Caco-2 (cell line): ENCODE results near the gene XIRP2. TPM values are rescaled to one million over a fixed set of nuclear protein-coding genes. Genes with fewer than 3 reads are reported as not detected.

Experiments used
- BruUV-seq: library from RNA; stranded (reverse); fragments of 400-500 nt; replicated peaks from 2 replicates; lab custom pipeline; 2021; lab: Mats Ljungman, UMichigan
- CTCF ChIA-PET: fragments of 300-600 bp; sonication (Branson Sonifier 250); formaldehyde crosslinking; loops from one replicate; lab custom pipeline; 2022; ENCODE audit warnings: antibody characterized with exemption; lab: Charles Lee
- POLR2A ChIA-PET: fragments of 300-600 bp; sonication (Branson Sonifier 250); formaldehyde crosslinking; loops from one replicate; lab custom pipeline; 2022; ENCODE audit warnings: antibody characterized with exemption; lab: Charles Lee
- DNase-seq, 2 experiments: peaks; one replicate each; pipeline versions ENCODE4 v3.0.0 to v3.0.0-alpha.2; 2020 to 2022
- H3K27me3 ChIP-seq: replicated peaks from 2 replicates; pipeline ENCODE4 v1.6.0; 2011; ENCODE audit warnings: low read length; ENCODE audit not compliant: control insufficient read depth, insufficient read depth
- H3K36me3 ChIP-seq: 2 replicates; pipeline ENCODE4 v1.5.1; 2011; ENCODE audit warnings: low read length; ENCODE audit not compliant: control insufficient read depth, insufficient read depth
- H3K4me1 ChIP-seq: fragments of 250-450 bp; sonication (Bioruptor Pico); 2 replicates; pipeline ENCODE4 v1.5.1; 2020; ENCODE audit warnings: mild to moderate bottlenecking
- H3K4me3 ChIP-seq: 2 replicates; pipeline ENCODE4 v1.5.1; 2011; ENCODE audit warnings: low read depth, mild to moderate bottlenecking, control low read depth, low read length
- H3K9me3 ChIP-seq: fragments of 250-450 bp; sonication (Bioruptor Pico); 2 replicates; pipeline ENCODE4 v1.5.1; 2020; ENCODE audit warnings: mild to moderate bottlenecking, moderate library complexity
- H3K27ac Mint-ChIP-seq: one replicate; pipeline ENCODE4 v1.8.0; 2022; ENCODE audit warnings: mixed read lengths; ENCODE audit not compliant: unreplicated experiment
- H3K27me3 Mint-ChIP-seq: one replicate; pipeline ENCODE4 v1.8.0; 2022; ENCODE audit warnings: mixed read lengths; ENCODE audit not compliant: insufficient read depth, unreplicated experiment
- H3K36me3 Mint-ChIP-seq: one replicate; pipeline ENCODE4 v1.8.0; 2022; ENCODE audit warnings: mild to moderate bottlenecking, mixed read lengths; ENCODE audit not compliant: insufficient read depth, unreplicated experiment
- H3K4me1 Mint-ChIP-seq: one replicate; pipeline ENCODE4 v1.8.0; 2022; ENCODE audit warnings: low read depth, mixed read lengths; ENCODE audit not compliant: unreplicated experiment
- H3K4me3 Mint-ChIP-seq: one replicate; pipeline ENCODE4 v1.8.0; 2022; ENCODE audit warnings: mild to moderate bottlenecking, moderate library complexity, mixed read lengths; ENCODE audit not compliant: unreplicated experiment
- H3K9me3 Mint-ChIP-seq: one replicate; pipeline ENCODE4 v1.8.0; 2022; ENCODE audit warnings: mixed read lengths; ENCODE audit not compliant: unreplicated experiment
- intact Hi-C: fragments of 100-400 bp; cut with micrococcal nuclease; formaldehyde crosslinking; loops from one replicate; pipeline ENCODE4 v1.10.0; 2022; ENCODE audit not compliant: unreplicated experiment
- total RNA-seq: library from RNA; stranded (reverse); gene quantifications from 2 replicates; pipeline ENCODE4 v1.2.3, GENCODE V29; 2022
- TF ChIP-seq, protein P1 (sequence below), 2 experiments: fragments of 200-600 bp in 1 of 2; IDR thresholded peaks; 1 replicate in 1 of 2; 2 replicates in 1 of 2; pipeline versions ENCODE4 v1.5.1 to v1.8.0; 2011 to 2022; ENCODE audit warnings: antibody characterized with exemption in 1 of 2, control low read depth in 1 of 2, inconsistent platforms in 1 of 2, low read depth in 1 of 2, low read length in 1 of 2, mild to moderate bottlenecking in 1 of 2, moderate library complexity in 1 of 2; ENCODE audit not compliant: insufficient read depth in 1 of 2, severe bottlenecking in 1 of 2, unreplicated experiment in 1 of 2

The XIRP2 gene
- total RNA-seq, 1 experiment from 2014 or later = not detected

DNA sequence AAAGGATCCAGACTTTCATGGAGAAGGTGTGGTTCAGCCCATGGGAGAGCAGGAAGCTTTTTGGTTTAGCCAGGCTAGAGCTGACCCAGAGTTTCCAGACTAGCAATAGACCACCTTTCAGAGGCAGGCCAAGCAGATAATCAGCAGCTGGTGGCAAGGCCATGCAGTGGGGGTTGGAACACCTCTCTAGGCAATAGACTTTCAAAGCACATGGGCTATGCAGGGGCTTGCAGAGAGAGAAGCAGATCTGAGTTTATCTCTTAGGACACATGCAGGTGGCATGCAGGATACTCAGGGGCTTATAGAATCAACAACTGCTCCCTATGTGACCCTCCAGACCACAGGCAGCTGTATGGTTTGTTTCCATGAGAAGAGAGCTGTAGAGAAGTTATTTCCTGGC lies 9.4 kb downstream of the XIRP2 start:
- no peak overlapping the region for H3K4me3 Mint-ChIP-seq
- Histone ChIP-seq H3K36me3 (no peaks in the 10 kb centered on the region), H3K27me3 (no peaks in the 10 kb centered on the region), H3K4me3 (no peak overlapping the region), H3K9me3 (no peaks in the 10 kb centered on the region), H3K4me1 (no peaks in the 10 kb centered on the region)
- CTCF ChIA-PET = no interaction called here
- no TSS peak for BruUV-seq
- TF ChIP-seq, protein P1, sequence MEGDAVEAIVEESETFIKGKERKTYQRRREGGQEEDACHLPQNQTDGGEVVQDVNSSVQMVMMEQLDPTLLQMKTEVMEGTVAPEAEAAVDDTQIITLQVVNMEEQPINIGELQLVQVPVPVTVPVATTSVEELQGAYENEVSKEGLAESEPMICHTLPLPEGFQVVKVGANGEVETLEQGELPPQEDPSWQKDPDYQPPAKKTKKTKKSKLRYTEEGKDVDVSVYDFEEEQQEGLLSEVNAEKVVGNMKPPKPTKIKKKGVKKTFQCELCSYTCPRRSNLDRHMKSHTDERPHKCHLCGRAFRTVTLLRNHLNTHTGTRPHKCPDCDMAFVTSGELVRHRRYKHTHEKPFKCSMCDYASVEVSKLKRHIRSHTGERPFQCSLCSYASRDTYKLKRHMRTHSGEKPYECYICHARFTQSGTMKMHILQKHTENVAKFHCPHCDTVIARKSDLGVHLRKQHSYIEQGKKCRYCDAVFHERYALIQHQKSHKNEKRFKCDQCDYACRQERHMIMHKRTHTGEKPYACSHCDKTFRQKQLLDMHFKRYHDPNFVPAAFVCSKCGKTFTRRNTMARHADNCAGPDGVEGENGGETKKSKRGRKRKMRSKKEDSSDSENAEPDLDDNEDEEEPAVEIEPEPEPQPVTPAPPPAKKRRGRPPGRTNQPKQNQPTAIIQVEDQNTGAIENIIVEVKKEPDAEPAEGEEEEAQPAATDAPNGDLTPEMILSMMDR (IDR thresholded peaks at IDR 0.05; ENCODE audit: insufficient read depth in 1 of 2, low read depth in 1 of 2, low read length in 1 of 2, severe bottlenecking in 1 of 2, unreplicated experiment in 1 of 2) = no peak
- peaks cover 3% of the 10 kb centered on the region for H3K27me3 Mint-ChIP-seq
- no peaks in the 10 kb centered on the region for H3K4me1 Mint-ChIP-seq
- DNase-seq = no peak
- no peaks in the 10 kb centered on the region for H3K36me3 Mint-ChIP-seq
- H3K27ac Mint-ChIP-seq = no peak overlapping the region
- no peaks in the 10 kb centered on the region for H3K9me3 Mint-ChIP-seq
- POLR2A ChIA-PET = no interaction called here
- intact Hi-C loops = loop anchor here (2.0 kb wide), 1 partner anchor 315 kb away; no protein-coding TSS in a partner anchor

DNA sequence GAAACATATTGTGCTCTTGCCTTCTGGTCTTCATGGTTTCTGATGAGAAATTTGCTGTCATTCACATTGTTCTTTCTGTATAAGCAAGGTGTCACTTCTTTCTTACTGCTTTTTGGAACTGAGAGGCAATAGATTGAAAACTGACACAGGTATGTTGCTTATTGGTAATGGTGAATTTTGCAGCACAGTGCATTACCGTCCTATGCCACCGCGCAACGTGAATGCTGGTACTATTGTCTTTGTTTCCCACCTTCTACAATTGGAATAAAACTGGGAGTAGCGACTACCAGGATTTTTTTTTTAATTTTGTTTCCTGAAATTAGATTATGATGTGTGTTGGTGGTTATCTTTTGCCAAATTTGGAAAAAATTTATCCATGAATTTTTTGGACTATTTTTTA lies 11.4 kb downstream of the XIRP2 start:
- intact Hi-C loops = loop anchor here (2.0 kb wide), 2 partner anchors 313 to 1219 kb away; no protein-coding TSS in a partner anchor
- Mint-ChIP-seq H3K36me3 (no peaks in the 10 kb centered on the region), H3K4me3 (no peak overlapping the region), H3K27me3 (peaks cover 3% of the 10 kb centered on the region), H3K4me1 (no peaks in the 10 kb centered on the region), H3K27ac (no peak overlapping the region), H3K9me3 (no peaks in the 10 kb centered on the region)
- CTCF ChIA-PET = no interaction called here
- H3K36me3 ChIP-seq = no peaks in the 10 kb centered on the region
- H3K4me3 ChIP-seq = no peak overlapping the region
- peak in 1 of 2 experiments; percentile 4 for DNase-seq
- POLR2A ChIA-PET = no interaction called here
- no TSS peak for BruUV-seq
- H3K9me3 ChIP-seq = no peaks in the 10 kb centered on the region
- TF ChIP-seq, protein P1 (IDR thresholded peaks at IDR 0.05; ENCODE audit: insufficient read depth in 1 of 2, low read depth in 1 of 2, low read length in 1 of 2, severe bottlenecking in 1 of 2, unreplicated experiment in 1 of 2) = peak in 1 of 2 experiments; percentile 23
- no peaks in the 10 kb centered on the region for H3K4me1 ChIP-seq
- H3K27me3 ChIP-seq = no peaks in the 10 kb centered on the region

- no TSS peak for BruUV-seq
- H3K4me3 ChIP-seq = no peak overlapping the region
- DNase-seq = peak in 1 of 2 experiments; percentile 28
- intact Hi-C loops = loop anchor here (2.0 kb wide), 1 partner anchor 1218 kb away; no protein-coding TSS in a partner anchor
- TF ChIP-seq, protein P1 (IDR thresholded peaks at IDR 0.05; ENCODE audit: insufficient read depth in 1 of 2, low read depth in 1 of 2, low read length in 1 of 2, severe bottlenecking in 1 of 2, unreplicated experiment in 1 of 2) = peak; percentile 40 to 52
- POLR2A ChIA-PET = no interaction called here
- H3K9me3 ChIP-seq = no peaks in the 10 kb centered on the region
- CTCF ChIA-PET = interaction anchor here (0.6 kb wide), 2 partner anchors 314 to 1218 kb away, joined by 3 to 4 read pairs; no protein-coding TSS in a partner anchor
- H3K9me3 Mint-ChIP-seq = no peaks in the 10 kb centered on the region
- no peaks in the 10 kb centered on the region for H3K27me3 ChIP-seq
- no peaks in the 10 kb centered on the region for H3K27me3 Mint-ChIP-seq
- no peaks in the 10 kb centered on the region for H3K36me3 Mint-ChIP-seq
- no peaks in the 10 kb centered on the region for H3K36me3 ChIP-seq
- no peak overlapping the region for H3K27ac Mint-ChIP-seq
- H3K4me1 ChIP-seq = no peaks in the 10 kb centered on the region
- H3K4me3 Mint-ChIP-seq = no peak overlapping the region
- H3K4me1 Mint-ChIP-seq = no peaks in the 10 kb centered on the region
These were observed 12.4 kb downstream of the XIRP2 start for GRCh38 chr2:166900700-166901099.
